GM04503 (cell line): ENCODE results near the gene TNK2.
"Not testable (repeated sequence)": the region's sequence is repeated elsewhere in the genome, so short reads cannot be mapped to it uniquely, and the experiment has no call there.

Experiments
- DNase-seq: peaks from one replicate; pipeline ENCODE4 v3.0.0-alpha.2; 2012; ENCODE audit warnings: low read depth

Gene TNK2

GRCh38 chr3:195850857-195851543, 57.4 kb downstream of the TNK2 start:
- peak; percentile 46 for DNase-seq

- DNase-seq = no peak
These were observed 58.9 kb downstream of the TNK2 start for GRCh38 chr3:195849322-195850074.

GRCh38 chr3:195847055-195847950, 61.0 kb downstream of the TNK2 start:
- no peak for DNase-seq

GRCh38 chr3:195845483-195845882, 62.9 kb downstream of the TNK2 start:
- DNase-seq = no peak

- DNase-seq = no peak
These were observed 63.6 kb downstream of the TNK2 start for GRCh38 chr3:195844671-195845218.

- DNase-seq = no peak
These were observed 68.9 kb downstream of the TNK2 start for GRCh38 chr3:195839260-195840010.

- DNase-seq = no peak
These were observed 69.6 kb downstream of the TNK2 start for GRCh38 chr3:195838714-195839113.

- DNase-seq = no peak
These were observed 71.7 kb downstream of the TNK2 start for GRCh38 chr3:195836476-195837135.

GRCh38 chr3:195835791-195836190, 72.6 kb downstream of the TNK2 start:
- DNase-seq = no peak

GRCh38 chr3:195834675-195835583, 73.4 kb downstream of the TNK2 start:
- no peak for DNase-seq

GRCh38 chr3:195829897-195830254, 78.5 kb downstream of the TNK2 start:
- DNase-seq = no peak

- DNase-seq = no peak
These were observed 79.6 kb downstream of the TNK2 start for GRCh38 chr3:195828762-195829161.

GRCh38 chr3:195825857-195826804, 82.2 kb downstream of the TNK2 start:
- no peak for DNase-seq

GRCh38 chr3:195825191-195825588, 83.2 kb downstream of the TNK2 start:
- no peak for DNase-seq

- not testable (repeated sequence) for DNase-seq
These were observed 83.7 kb downstream of the TNK2 start for GRCh38 chr3:195824425-195825190.

GRCh38 chr3:195823999-195824398, 84.4 kb downstream of the TNK2 start:
- no peak for DNase-seq

- no peak for DNase-seq
These were observed 85.1 kb downstream of the TNK2 start for GRCh38 chr3:195823280-195823679.

GRCh38 chr3:195822131-195822696, 86.1 kb downstream of the TNK2 start:
- no peak for DNase-seq
